IPS-18c (cell line): ENCODE results near the gene PALLD.

Experiments
- H3K4me3 ChIP-seq: 2 replicates; pipeline ENCODE4 v1.7.0; 2013; ENCODE audit warnings: low read depth, mild to moderate bottlenecking, low read length, moderate library complexity; ENCODE audit not compliant: insufficient read depth
- H3K9me3 ChIP-seq: one replicate; pipeline ENCODE4 v1.6.1; 2013; ENCODE audit warnings: mild to moderate bottlenecking, low read length, moderate library complexity; ENCODE audit not compliant: control insufficient read depth, insufficient read depth

PALLD gene

GRCh38 chr4:168885400-168885799, 388.5 kb downstream of the PALLD start:
- no peaks in the 10 kb centered on the region for H3K9me3 ChIP-seq
- no peak overlapping the region for H3K4me3 ChIP-seq

- Histone ChIP-seq H3K4me3 (no peak overlapping the region), H3K9me3 (no peaks in the 10 kb centered on the region)
Measured at GRCh38 chr4:168886351-168886750, 389.5 kb downstream of the PALLD start.

GRCh38 chr4:168887809-168888208, 391.0 kb downstream of the PALLD start:
- H3K9me3 ChIP-seq, result no peaks in the 10 kb centered on the region
- no peak overlapping the region for H3K4me3 ChIP-seq

- Histone ChIP-seq H3K9me3 (no peaks in the 10 kb centered on the region), H3K4me3 (no peak overlapping the region)
Measured at GRCh38 chr4:168888715-168889215, 391.9 kb downstream of the PALLD start.

- H3K4me3 ChIP-seq, result no peak overlapping the region
Measured at GRCh38 chr4:168891086-168891485, 394.2 kb downstream of the PALLD start.

GRCh38 chr4:168891688-168892087, 394.8 kb downstream of the PALLD start:
- no peak overlapping the region for H3K4me3 ChIP-seq
- no peaks in the 10 kb centered on the region for H3K9me3 ChIP-seq

More at GRCh38 chr4:168891086-168891485, 394.2 kb downstream of the PALLD start:
- H3K9me3 ChIP-seq, result no peaks in the 10 kb centered on the region

GRCh38 chr4:168892475-168892874, 395.6 kb downstream of the PALLD start:
- H3K4me3 ChIP-seq, result no peak overlapping the region

GRCh38 chr4:168893205-168893604, 396.4 kb downstream of the PALLD start:
- no peak overlapping the region for H3K4me3 ChIP-seq
- H3K9me3 ChIP-seq, result no peaks in the 10 kb centered on the region

More at GRCh38 chr4:168892475-168892874, 395.6 kb downstream of the PALLD start:
- H3K9me3 ChIP-seq, result no peaks in the 10 kb centered on the region

GRCh38 chr4:168893807-168894206, 397.0 kb downstream of the PALLD start:
- no peaks in the 10 kb centered on the region for H3K9me3 ChIP-seq

GRCh38 chr4:168900080-168900479, 403.2 kb downstream of the PALLD start:
- Histone ChIP-seq H3K9me3 (no peaks in the 10 kb centered on the region), H3K4me3 (no peak overlapping the region)

More at GRCh38 chr4:168893807-168894206, 397.0 kb downstream of the PALLD start:
- no peak overlapping the region for H3K4me3 ChIP-seq

- Histone ChIP-seq H3K9me3 (no peaks in the 10 kb centered on the region), H3K4me3 (no peak overlapping the region)
Measured at GRCh38 chr4:168907119-168907698, 410.4 kb downstream of the PALLD start.

GRCh38 chr4:168908093-168908492, 411.2 kb downstream of the PALLD start:
- H3K4me3 ChIP-seq, result no peak overlapping the region

GRCh38 chr4:168908851-168909273, 412.0 kb downstream of the PALLD start:
- Histone ChIP-seq H3K4me3 (no peak overlapping the region), H3K9me3 (no peaks in the 10 kb centered on the region)

More at GRCh38 chr4:168908093-168908492, 411.2 kb downstream of the PALLD start:
- no peaks in the 10 kb centered on the region for H3K9me3 ChIP-seq

- no peaks in the 10 kb centered on the region for H3K9me3 ChIP-seq
- no peak overlapping the region for H3K4me3 ChIP-seq
Measured at GRCh38 chr4:168914095-168914494, 417.2 kb downstream of the PALLD start.

GRCh38 chr4:168917138-168917779, 420.4 kb downstream of the PALLD start:
- H3K4me3 ChIP-seq, result no peak overlapping the region
- H3K9me3 ChIP-seq, result no peaks in the 10 kb centered on the region

- no peaks in the 10 kb centered on the region for H3K9me3 ChIP-seq
- no peak overlapping the region for H3K4me3 ChIP-seq
Measured at GRCh38 chr4:168919706-168920324, 423.0 kb downstream of the PALLD start.

- no peak overlapping the region for H3K4me3 ChIP-seq
- H3K9me3 ChIP-seq, result no peaks in the 10 kb centered on the region
Measured at GRCh38 chr4:168920441-168921065, 423.7 kb downstream of the PALLD start.
